DND-41 (cell line): ENCODE measurements around the gene ARHGEF38.
"Not testable (repeated sequence)": the region's sequence is repeated elsewhere in the genome, so short reads cannot be mapped to it uniquely, and the experiment has no call there.

Experiments
- EZH2 ChIP-seq: IDR thresholded peaks from 3 replicates; pipeline ENCODE4 v1.6.1; 2012; ENCODE audit warnings: borderline replicate concordance, low read depth, mild to moderate bottlenecking, moderate library complexity, low read length, inconsistent platforms; ENCODE audit not compliant: severe bottlenecking
- TF ChIP-seq, protein P1 (sequence below): IDR thresholded peaks from 2 replicates; pipeline ENCODE4 v1.5.1; 2012; ENCODE audit warnings: borderline replicate concordance, low read length, moderate library complexity, mild to moderate bottlenecking; ENCODE audit not compliant: poor library complexity, severe bottlenecking; ENCODE audit errors: extremely low read depth

DNA sequence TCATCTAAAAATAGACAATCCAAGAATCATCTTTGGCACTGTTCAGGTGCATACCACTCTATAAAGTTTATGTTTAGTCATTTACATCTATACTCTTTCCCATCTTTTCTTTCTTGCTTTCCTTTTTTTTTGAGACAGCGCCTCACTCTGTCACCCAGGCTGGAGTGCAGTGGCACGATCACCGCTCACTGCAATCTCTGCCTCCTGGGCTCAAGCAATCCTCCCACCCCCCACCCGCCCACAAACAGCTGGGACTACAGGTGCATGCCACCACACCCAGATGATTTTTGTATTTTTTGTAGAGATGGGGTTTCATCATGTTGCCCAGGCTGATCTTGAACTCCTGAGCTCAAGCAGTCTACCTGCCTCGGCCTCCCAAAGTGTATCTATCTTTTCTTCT, 142.4 kb downstream of the ARHGEF38 start:
- TF ChIP-seq, protein P1, sequence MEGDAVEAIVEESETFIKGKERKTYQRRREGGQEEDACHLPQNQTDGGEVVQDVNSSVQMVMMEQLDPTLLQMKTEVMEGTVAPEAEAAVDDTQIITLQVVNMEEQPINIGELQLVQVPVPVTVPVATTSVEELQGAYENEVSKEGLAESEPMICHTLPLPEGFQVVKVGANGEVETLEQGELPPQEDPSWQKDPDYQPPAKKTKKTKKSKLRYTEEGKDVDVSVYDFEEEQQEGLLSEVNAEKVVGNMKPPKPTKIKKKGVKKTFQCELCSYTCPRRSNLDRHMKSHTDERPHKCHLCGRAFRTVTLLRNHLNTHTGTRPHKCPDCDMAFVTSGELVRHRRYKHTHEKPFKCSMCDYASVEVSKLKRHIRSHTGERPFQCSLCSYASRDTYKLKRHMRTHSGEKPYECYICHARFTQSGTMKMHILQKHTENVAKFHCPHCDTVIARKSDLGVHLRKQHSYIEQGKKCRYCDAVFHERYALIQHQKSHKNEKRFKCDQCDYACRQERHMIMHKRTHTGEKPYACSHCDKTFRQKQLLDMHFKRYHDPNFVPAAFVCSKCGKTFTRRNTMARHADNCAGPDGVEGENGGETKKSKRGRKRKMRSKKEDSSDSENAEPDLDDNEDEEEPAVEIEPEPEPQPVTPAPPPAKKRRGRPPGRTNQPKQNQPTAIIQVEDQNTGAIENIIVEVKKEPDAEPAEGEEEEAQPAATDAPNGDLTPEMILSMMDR, result peak; percentile 9
- not testable (repeated sequence) for TF ChIP-seq EZH2
